ENCODE results near the gene PWWP2B. TPM values are rescaled to one million over a fixed set of nuclear protein-coding genes. Genes with fewer than 3 reads are reported as not detected.

Gene PWWP2B
- total and polyA plus RNA-seq, 10 donors, result 22.5 to 50.0 (median 28.0) TPM

- DNase-seq, result peak; percentile 92
- intact Hi-C loops (cut with DNase I; ENCODE audit: low total_unique reads), result no loop called here
These were observed 918 bp downstream of the PWWP2B start for GRCh38 chr10:132397671-132398565.

GRCh38 chr10:132398566-132398991, 1.6 kb downstream of the PWWP2B start:
- intact Hi-C loops (cut with DNase I; ENCODE audit: low total_unique reads), result no loop called here
- Histone ChIP-seq H3K36me3 (peaks cover 0 to 23% (median 0%) of the 10 kb centered on the region in 6 donors), H3K4me3 (peak overlapping the region in 7 of 8 donors; percentile 49 to 89 (median 70)), H3K4me1 (peaks cover 52 to 91% (median 88%) of the 10 kb centered on the region in 6 donors), H3K9me3 (no peaks in the 10 kb centered on the region), H3K27me3 (replicated peaks in 1 of 7) (peaks cover 0 to 6% (median 0%) of the 10 kb centered on the region in 7 donors), H3K27ac (peak overlapping the region; percentile 85 to 99 (median 94))
- 55 to 72% (median 68%) methylated on average over 4 to 13 of the region's 13 CpGs for WGBS, 5 donors
- no peak for TF ChIP-seq CTCF (IDR thresholded peaks at IDR 0.05 in 8 of 11, conservative IDR thresholded peaks at IDR 0.05 in 3 of 11)
- TF ChIP-seq POLR2A (IDR thresholded peaks at IDR 0.05), result no peak
- DNase-seq, result peak; percentile 85

More at GRCh38 chr10:132397671-132398565, 918 bp downstream of the PWWP2B start:
- TF ChIP-seq CTCF (IDR thresholded peaks at IDR 0.05 in 8 of 11, conservative IDR thresholded peaks at IDR 0.05 in 3 of 11) (peak in 3 of 11 experiments; percentile 4 to 19 (median 18)), POLR2AphosphoS5 (IDR thresholded peaks at IDR 0.05) (peak; percentile 70 to 77 (median 70)), POLR2A (IDR thresholded peaks at IDR 0.05) (no peak)
- Histone ChIP-seq H3K27me3 (replicated peaks in 1 of 7) (peaks cover 0 to 6% (median 0%) of the 10 kb centered on the region in 7 donors), H3K4me3 (peak overlapping the region; percentile 49 to 89 (median 67)), H3K27ac (peak overlapping the region; percentile 85 to 99 (median 94)), H3K4me1 (peaks cover 52 to 91% (median 86%) of the 10 kb centered on the region in 6 donors), H3K9me3 (no peaks in the 10 kb centered on the region), H3K36me3 (peaks cover 0 to 16% (median 0%) of the 10 kb centered on the region in 6 donors)
- 11 to 16% (median 14%) methylated on average over 29 to 40 of the region's 40 CpGs for WGBS, 5 donors

- intact Hi-C loops (cut with DNase I; ENCODE audit: low total_unique reads), result no loop called here
- Histone ChIP-seq H3K4me1 (peaks cover 46 to 91% (median 84%) of the 10 kb centered on the region in 6 donors), H3K27me3 (replicated peaks in 1 of 7) (peaks cover 0 to 6% (median 0%) of the 10 kb centered on the region in 7 donors), H3K27ac (peak overlapping the region; percentile 72 to 99 (median 94)), H3K9me3 (no peaks in the 10 kb centered on the region), H3K36me3 (peaks cover 0 to 31% (median 2%) of the 10 kb centered on the region in 6 donors), H3K4me3 (peak overlapping the region in 2 of 8 donors; percentile 88 to 89)
- peak; percentile 83 for DNase-seq
- TF ChIP-seq POLR2A (IDR thresholded peaks at IDR 0.05) (no peak), CTCF (IDR thresholded peaks at IDR 0.05 in 8 of 11, conservative IDR thresholded peaks at IDR 0.05 in 3 of 11) (no peak), POLR2AphosphoS5 (IDR thresholded peaks at IDR 0.05) (no peak)
- WGBS, 5 donors, result 73 to 89% (median 77%) methylated on average over 16 to 27 of the region's 27 CpGs
These were observed 2.4 kb downstream of the PWWP2B start for GRCh38 chr10:132399117-132400035.
